ENCODE measurements around the gene LSM14A.

The LSM14A gene

DNA sequence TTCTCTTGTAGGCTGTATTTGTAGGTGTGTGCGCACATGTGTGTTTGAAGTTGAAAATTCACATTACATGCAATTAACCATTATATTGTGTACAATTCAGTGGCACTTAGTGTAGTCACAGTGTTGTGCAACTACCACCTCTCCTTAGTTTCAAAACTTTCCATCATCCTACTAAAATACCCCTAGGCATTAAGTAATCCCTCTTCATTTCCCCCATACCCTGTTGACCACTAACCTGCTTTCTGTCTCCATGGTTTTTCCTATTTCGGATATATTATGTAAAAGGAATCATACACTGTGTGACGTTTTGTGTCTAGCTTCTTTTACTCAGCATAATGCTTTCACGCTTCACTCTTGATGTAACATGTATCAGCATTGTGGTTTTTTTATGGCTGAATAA, 16.1 kb downstream of the LSM14A start (continued):
- TF ChIP-seq ZNF623 (tag by site-specific recombination; IDR thresholded peaks at IDR 0.05) (no peak), ZNF335 (tag by site-specific recombination; conservative IDR thresholded peaks at IDR 0.05) (no peak), ZNF629 (tag by site-specific recombination; IDR thresholded peaks at IDR 0.05) (peak; percentile 26; the same call in 1 of the 2 replicates), ZNF202 (tag by site-specific recombination; IDR thresholded peaks at IDR 0.05; ENCODE audit: borderline replicate concordance) (no peak), OSR2 (tag by site-specific recombination; IDR thresholded peaks at IDR 0.05) (peak; percentile 21; the same call in 1 of the 2 replicates), ZEB2 (tag by site-specific recombination; IDR thresholded peaks at IDR 0.05) (0 out of 2 replicates have a peak, but pooled peaks have one; percentile 15), ZFP37 (tag by site-specific recombination; IDR thresholded peaks at IDR 0.05) (peak; percentile 17; the same call in 1 of the 2 replicates), ZNF223 (tag by site-specific recombination; IDR thresholded peaks at IDR 0.05) (no peak), ZNF660 (tag by site-specific recombination; IDR thresholded peaks at IDR 0.05) (no peak)
- TF ChIP-seq, protein P1, sequence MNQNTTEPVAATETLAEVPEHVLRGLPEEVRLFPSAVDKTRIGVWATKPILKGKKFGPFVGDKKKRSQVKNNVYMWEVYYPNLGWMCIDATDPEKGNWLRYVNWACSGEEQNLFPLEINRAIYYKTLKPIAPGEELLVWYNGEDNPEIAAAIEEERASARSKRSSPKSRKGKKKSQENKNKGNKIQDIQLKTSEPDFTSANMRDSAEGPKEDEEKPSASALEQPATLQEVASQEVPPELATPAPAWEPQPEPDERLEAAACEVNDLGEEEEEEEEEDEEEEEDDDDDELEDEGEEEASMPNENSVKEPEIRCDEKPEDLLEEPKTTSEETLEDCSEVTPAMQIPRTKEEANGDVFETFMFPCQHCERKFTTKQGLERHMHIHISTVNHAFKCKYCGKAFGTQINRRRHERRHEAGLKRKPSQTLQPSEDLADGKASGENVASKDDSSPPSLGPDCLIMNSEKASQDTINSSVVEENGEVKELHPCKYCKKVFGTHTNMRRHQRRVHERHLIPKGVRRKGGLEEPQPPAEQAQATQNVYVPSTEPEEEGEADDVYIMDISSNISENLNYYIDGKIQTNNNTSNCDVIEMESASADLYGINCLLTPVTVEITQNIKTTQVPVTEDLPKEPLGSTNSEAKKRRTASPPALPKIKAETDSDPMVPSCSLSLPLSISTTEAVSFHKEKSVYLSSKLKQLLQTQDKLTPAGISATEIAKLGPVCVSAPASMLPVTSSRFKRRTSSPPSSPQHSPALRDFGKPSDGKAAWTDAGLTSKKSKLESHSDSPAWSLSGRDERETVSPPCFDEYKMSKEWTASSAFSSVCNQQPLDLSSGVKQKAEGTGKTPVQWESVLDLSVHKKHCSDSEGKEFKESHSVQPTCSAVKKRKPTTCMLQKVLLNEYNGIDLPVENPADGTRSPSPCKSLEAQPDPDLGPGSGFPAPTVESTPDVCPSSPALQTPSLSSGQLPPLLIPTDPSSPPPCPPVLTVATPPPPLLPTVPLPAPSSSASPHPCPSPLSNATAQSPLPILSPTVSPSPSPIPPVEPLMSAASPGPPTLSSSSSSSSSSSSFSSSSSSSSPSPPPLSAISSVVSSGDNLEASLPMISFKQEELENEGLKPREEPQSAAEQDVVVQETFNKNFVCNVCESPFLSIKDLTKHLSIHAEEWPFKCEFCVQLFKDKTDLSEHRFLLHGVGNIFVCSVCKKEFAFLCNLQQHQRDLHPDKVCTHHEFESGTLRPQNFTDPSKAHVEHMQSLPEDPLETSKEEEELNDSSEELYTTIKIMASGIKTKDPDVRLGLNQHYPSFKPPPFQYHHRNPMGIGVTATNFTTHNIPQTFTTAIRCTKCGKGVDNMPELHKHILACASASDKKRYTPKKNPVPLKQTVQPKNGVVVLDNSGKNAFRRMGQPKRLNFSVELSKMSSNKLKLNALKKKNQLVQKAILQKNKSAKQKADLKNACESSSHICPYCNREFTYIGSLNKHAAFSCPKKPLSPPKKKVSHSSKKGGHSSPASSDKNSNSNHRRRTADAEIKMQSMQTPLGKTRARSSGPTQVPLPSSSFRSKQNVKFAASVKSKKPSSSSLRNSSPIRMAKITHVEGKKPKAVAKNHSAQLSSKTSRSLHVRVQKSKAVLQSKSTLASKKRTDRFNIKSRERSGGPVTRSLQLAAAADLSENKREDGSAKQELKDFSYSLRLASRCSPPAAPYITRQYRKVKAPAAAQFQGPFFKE (tag by site-specific recombination; IDR thresholded peaks at IDR 0.05; ENCODE audit: borderline replicate concordance), result no peak

DNA sequence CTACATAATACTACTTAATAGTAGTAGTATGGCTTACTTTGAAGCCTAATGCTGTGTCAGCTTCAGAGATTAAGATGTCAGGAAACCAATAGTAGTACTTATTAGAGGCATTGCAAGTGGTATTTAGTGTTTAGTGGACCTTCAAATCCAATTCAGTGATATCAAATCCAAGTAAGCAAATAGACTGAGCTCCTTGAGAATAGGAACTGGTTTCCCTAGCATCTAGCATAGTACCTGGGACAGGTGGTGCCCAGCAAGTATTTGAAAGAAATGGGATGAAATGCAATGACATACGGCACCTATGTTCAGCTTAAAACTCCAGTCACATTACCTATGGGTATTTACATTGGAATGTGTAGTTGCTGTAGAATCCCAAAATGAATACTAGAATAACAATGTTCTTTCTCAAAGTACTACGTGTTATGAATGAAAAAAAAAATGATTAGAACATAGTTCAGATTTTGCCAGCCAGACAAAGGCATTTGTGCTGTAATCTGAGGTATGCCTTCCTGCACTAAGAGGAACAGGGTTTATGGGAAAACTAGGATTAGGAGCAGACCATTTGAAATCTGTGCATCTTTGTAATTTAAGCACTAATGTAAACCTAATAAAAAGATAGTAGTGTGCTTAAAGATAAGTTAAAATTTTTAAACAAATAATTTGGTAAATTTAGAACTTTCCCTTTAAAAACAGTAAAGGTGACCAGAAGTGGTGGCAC, 17.1 kb downstream of the LSM14A start:
- POLR2A ChIA-PET, result interaction anchor here (1.2 to 3.0 kb wide), 3 partner anchors 10 to 19 kb away, joined by 6 to 16 read pairs (median 7); partner anchors contain the start of gene LSM14A
- TF ChIP-seq ZNF19 (tag by site-specific recombination; IDR thresholded peaks at IDR 0.05; ENCODE audit: low read depth) (no peak), ZNF174 (tag by site-specific recombination; IDR thresholded peaks at IDR 0.05) (no peak), FEZF1 (tag by site-specific recombination; IDR thresholded peaks at IDR 0.05) (0 out of 2 replicates have a peak, but pooled peaks have one; percentile 35), ZNF48 (tag by site-specific recombination; IDR thresholded peaks at IDR 0.05) (no peak), ZNF610 (tag by site-specific recombination; IDR thresholded peaks at IDR 0.05; ENCODE audit: borderline replicate concordance) (0 out of 2 replicates have a peak, but pooled peaks have one; percentile 35), ZNF169 (tag by site-specific recombination; IDR thresholded peaks at IDR 0.05) (no peak), ZXDB (tag by site-specific recombination; IDR thresholded peaks at IDR 0.05) (0 out of 2 replicates have a peak, but pooled peaks have one; percentile 50), ZNF223 (tag by site-specific recombination; IDR thresholded peaks at IDR 0.05) (no peak), ZNF175 (tag by site-specific recombination; IDR thresholded peaks at IDR 0.05) (no peak), ZNF843 (tag by site-specific recombination; IDR thresholded peaks at IDR 0.05) (peak; percentile 62; the same call in 1 of the 2 replicates), ZSCAN16 (tag by site-specific recombination; IDR thresholded peaks at IDR 0.05) (no peak), YY2 (tag by site-specific recombination; IDR thresholded peaks at IDR 0.05) (no peak)
- TF ChIP-seq, protein P2, sequence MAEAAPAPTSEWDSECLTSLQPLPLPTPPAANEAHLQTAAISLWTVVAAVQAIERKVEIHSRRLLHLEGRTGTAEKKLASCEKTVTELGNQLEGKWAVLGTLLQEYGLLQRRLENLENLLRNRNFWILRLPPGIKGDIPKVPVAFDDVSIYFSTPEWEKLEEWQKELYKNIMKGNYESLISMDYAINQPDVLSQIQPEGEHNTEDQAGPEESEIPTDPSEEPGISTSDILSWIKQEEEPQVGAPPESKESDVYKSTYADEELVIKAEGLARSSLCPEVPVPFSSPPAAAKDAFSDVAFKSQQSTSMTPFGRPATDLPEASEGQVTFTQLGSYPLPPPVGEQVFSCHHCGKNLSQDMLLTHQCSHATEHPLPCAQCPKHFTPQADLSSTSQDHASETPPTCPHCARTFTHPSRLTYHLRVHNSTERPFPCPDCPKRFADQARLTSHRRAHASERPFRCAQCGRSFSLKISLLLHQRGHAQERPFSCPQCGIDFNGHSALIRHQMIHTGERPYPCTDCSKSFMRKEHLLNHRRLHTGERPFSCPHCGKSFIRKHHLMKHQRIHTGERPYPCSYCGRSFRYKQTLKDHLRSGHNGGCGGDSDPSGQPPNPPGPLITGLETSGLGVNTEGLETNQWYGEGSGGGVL (tag by site-specific recombination; IDR thresholded peaks at IDR 0.05), result no peak
- TF ChIP-seq, protein P3, sequence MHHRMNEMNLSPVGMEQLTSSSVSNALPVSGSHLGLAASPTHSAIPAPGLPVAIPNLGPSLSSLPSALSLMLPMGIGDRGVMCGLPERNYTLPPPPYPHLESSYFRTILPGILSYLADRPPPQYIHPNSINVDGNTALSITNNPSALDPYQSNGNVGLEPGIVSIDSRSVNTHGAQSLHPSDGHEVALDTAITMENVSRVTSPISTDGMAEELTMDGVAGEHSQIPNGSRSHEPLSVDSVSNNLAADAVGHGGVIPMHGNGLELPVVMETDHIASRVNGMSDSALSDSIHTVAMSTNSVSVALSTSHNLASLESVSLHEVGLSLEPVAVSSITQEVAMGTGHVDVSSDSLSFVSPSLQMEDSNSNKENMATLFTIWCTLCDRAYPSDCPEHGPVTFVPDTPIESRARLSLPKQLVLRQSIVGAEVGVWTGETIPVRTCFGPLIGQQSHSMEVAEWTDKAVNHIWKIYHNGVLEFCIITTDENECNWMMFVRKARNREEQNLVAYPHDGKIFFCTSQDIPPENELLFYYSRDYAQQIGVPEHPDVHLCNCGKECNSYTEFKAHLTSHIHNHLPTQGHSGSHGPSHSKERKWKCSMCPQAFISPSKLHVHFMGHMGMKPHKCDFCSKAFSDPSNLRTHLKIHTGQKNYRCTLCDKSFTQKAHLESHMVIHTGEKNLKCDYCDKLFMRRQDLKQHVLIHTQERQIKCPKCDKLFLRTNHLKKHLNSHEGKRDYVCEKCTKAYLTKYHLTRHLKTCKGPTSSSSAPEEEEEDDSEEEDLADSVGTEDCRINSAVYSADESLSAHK (tag by site-specific recombination; IDR thresholded peaks at IDR 0.05), result no peak
- TF ChIP-seq, protein P4, sequence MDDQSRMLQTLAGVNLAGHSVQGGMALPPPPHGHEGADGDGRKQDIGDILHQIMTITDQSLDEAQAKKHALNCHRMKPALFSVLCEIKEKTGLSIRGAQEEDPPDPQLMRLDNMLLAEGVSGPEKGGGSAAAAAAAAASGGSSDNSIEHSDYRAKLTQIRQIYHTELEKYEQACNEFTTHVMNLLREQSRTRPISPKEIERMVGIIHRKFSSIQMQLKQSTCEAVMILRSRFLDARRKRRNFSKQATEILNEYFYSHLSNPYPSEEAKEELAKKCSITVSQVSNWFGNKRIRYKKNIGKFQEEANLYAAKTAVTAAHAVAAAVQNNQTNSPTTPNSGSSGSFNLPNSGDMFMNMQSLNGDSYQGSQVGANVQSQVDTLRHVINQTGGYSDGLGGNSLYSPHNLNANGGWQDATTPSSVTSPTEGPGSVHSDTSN (CRISPR knock-in tag; IDR thresholded peaks at IDR 0.05), result no peak

More for the DNA sequence above, 17.1 kb downstream of the LSM14A start:
- Histone ChIP-seq H3K4me3 (ENCODE audit: low read depth, low read length) (no peak overlapping the region), H3K27ac (ENCODE audit: extremely low read depth, low read depth, low read length) (no peak overlapping the region), H3K9me3 (ENCODE audit: control insufficient read depth, insufficient read depth, low read depth, low read length) (0 out of 2 replicates have a peak, but pooled peaks cover 2% of the 10 kb centered on the region), H3K4me1 (ENCODE audit: control insufficient read depth, insufficient read depth, low read length) (peaks cover 77% of the 10 kb centered on the region), H3K36me3 (ENCODE audit: control insufficient read depth in 2 of 2, insufficient read depth in 1 of 2, low read length in 2 of 2) (peaks cover 12 to 48% of the 10 kb centered on the region in 2 experiments)
- CTCF ChIA-PET, result interaction anchor here (0.9 to 1.3 kb wide), 4 partner anchors 16 to 67 kb away, joined by 3 to 10 read pairs (median 4); partner anchors contain the start of gene LSM14A
